ENCODE results near the gene SPDYE3.
"Not testable (repeated sequence)": the region's sequence is repeated elsewhere in the genome, so short reads cannot be mapped to it uniquely, and the experiment has no call there.

The SPDYE3 gene

GRCh38 chr7:100307402-100307801 is at the start of gene SPDYE3:
Gene SPDYE3, plus strand, starts transcription at chr7:100307702. Its CDS starts 184 bp downstream, at chr7:100307886.
- DNase-seq: not testable (repeated sequence)

GRCh38 chr7:100259984-100260383 is 47.5 kb upstream of the SPDYE3 start:
- not testable (repeated sequence) for DNase-seq

- DNase-seq: not testable (repeated sequence)
Observed at GRCh38 chr7:100262896-100263295, 44.6 kb upstream of the SPDYE3 start.

GRCh38 chr7:100264223-100264622 is 43.3 kb upstream of the SPDYE3 start:
- not testable (repeated sequence) for DNase-seq

GRCh38 chr7:100264669-100265165 is 42.8 kb upstream of the SPDYE3 start:
- not testable (repeated sequence) for DNase-seq

- not testable (repeated sequence) for DNase-seq
Observed at GRCh38 chr7:100265851-100266250, 41.7 kb upstream of the SPDYE3 start.

- no peak for DNase-seq
Observed at GRCh38 chr7:100266576-100267354, 40.7 kb upstream of the SPDYE3 start.

GRCh38 chr7:100267648-100268047 is 39.9 kb upstream of the SPDYE3 start:
- no peak for DNase-seq

GRCh38 chr7:100268882-100269281 is 38.6 kb upstream of the SPDYE3 start:
- not testable (repeated sequence) for DNase-seq

GRCh38 chr7:100269306-100270045 is 38.0 kb upstream of the SPDYE3 start:
- DNase-seq: not testable (repeated sequence)

GRCh38 chr7:100270046-100270918 is 37.2 kb upstream of the SPDYE3 start:
- not testable (repeated sequence) for DNase-seq

GRCh38 chr7:100270941-100271593 is 36.4 kb upstream of the SPDYE3 start:
- DNase-seq: peak; percentile 70

- peak; percentile 99 for DNase-seq
Observed at GRCh38 chr7:100271716-100272537, 35.6 kb upstream of the SPDYE3 start.

- not testable (repeated sequence) for DNase-seq
Observed at GRCh38 chr7:100272538-100272902, 35.0 kb upstream of the SPDYE3 start.

GRCh38 chr7:100275120-100275519 is 32.4 kb upstream of the SPDYE3 start:
- no peak for DNase-seq

GRCh38 chr7:100276126-100276525 is 31.4 kb upstream of the SPDYE3 start:
- DNase-seq: not testable (repeated sequence)

- DNase-seq: not testable (repeated sequence)
Observed at GRCh38 chr7:100282069-100282608, 25.4 kb upstream of the SPDYE3 start.

GRCh38 chr7:100283147-100283546 is 24.4 kb upstream of the SPDYE3 start:
- not testable (repeated sequence) for DNase-seq

GRCh38 chr7:100287191-100287969 is 20.1 kb upstream of the SPDYE3 start:
- DNase-seq: not testable (repeated sequence)

GRCh38 chr7:100288258-100288657 is 19.2 kb upstream of the SPDYE3 start:
- DNase-seq: not testable (repeated sequence)

All from activated effector memory CD4-positive, alpha-beta T cell treated with anti-CD3 and anti-CD28 coated beads, Interleukin-2, amount 50 U/mL, for 16 hours (primary cell).